Measurements from ENCODE around the gene ZNF529.
"Not testable (repeated sequence)": the region's sequence is repeated elsewhere in the genome, so short reads cannot be mapped to it uniquely, and the experiment has no call there.

ZNF529 gene

GRCh38 chr19:36573020-36573894 is at the start of gene ZNF529:
Gene ZNF529, minus strand, starts transcription at chr19:36573292. Its CDS starts 946 bp downstream, at chr19:36572346.
- DNase-seq (ENCODE audit: low read depth in 2 of 2) = peak; percentile 60 to 61

GRCh38 chr19:36605877-36606478 is 32.9 kb upstream of the ZNF529 start:
- DNase-seq (ENCODE audit: low read depth in 2 of 2) = peak in 1 of 2 donors; percentile 2

- DNase-seq (ENCODE audit: low read depth in 2 of 2) = peak; percentile 85 to 93
Observed at GRCh38 chr19:36605101-36605876, 32.2 kb upstream of the ZNF529 start, which contains the start of gene ZNF382. Gene ZNF382, plus strand, starts transcription at chr19:36605313. Its CDS starts 4,602 bp downstream, at chr19:36609915.

GRCh38 chr19:36604656-36605100 is 31.6 kb upstream of the ZNF529 start:
- peak; percentile 78 to 85 for DNase-seq (ENCODE audit: low read depth in 2 of 2)

GRCh38 chr19:36602681-36603080 is 29.6 kb upstream of the ZNF529 start:
- DNase-seq (ENCODE audit: low read depth in 2 of 2) = not testable (repeated sequence)

- no peak for DNase-seq (ENCODE audit: low read depth in 2 of 2)
Observed at GRCh38 chr19:36579255-36579654, 6.2 kb upstream of the ZNF529 start.

GRCh38 chr19:36577271-36577996 is 4.3 kb upstream of the ZNF529 start:
- no peak for DNase-seq (ENCODE audit: low read depth in 2 of 2)

GRCh38 chr19:36574741-36575140 is 1.6 kb upstream of the ZNF529 start:
- DNase-seq (ENCODE audit: low read depth in 2 of 2) = no peak

GRCh38 chr19:36573895-36574720 is 1.0 kb upstream of the ZNF529 start:
- DNase-seq (ENCODE audit: low read depth in 2 of 2) = no peak

GRCh38 chr19:36572593-36573019 is 486 bp downstream of the ZNF529 start:
- no peak for DNase-seq (ENCODE audit: low read depth in 2 of 2)

GRCh38 chr19:36564391-36564790 is 8.7 kb downstream of the ZNF529 start:
- no peak for DNase-seq (ENCODE audit: low read depth in 2 of 2)

- no peak for DNase-seq (ENCODE audit: low read depth in 2 of 2)
Observed at GRCh38 chr19:36547001-36547732, 25.9 kb downstream of the ZNF529 start.

- peak in 1 of 2 donors; percentile 6 for DNase-seq (ENCODE audit: low read depth in 2 of 2)
Observed at GRCh38 chr19:36528921-36529518, 44.1 kb downstream of the ZNF529 start.

- DNase-seq (ENCODE audit: low read depth in 2 of 2) = peak; percentile 87 to 89
Observed at GRCh38 chr19:36528194-36528920, 44.7 kb downstream of the ZNF529 start, which contains the start of gene ZNF260. Gene ZNF260, minus strand, starts transcription at chr19:36528271. Its CDS starts 13,033 bp downstream, at chr19:36515238.

- DNase-seq (ENCODE audit: low read depth in 2 of 2) = no peak
Observed at GRCh38 chr19:36527873-36528193, 45.3 kb downstream of the ZNF529 start.

GRCh38 chr19:36527341-36527740 is 45.8 kb downstream of the ZNF529 start:
- no peak for DNase-seq (ENCODE audit: low read depth in 2 of 2)

GRCh38 chr19:36526581-36526980 is 46.5 kb downstream of the ZNF529 start:
- no peak for DNase-seq (ENCODE audit: low read depth in 2 of 2)

GRCh38 chr19:36524617-36525016 is 48.5 kb downstream of the ZNF529 start:
- no peak for DNase-seq (ENCODE audit: low read depth in 2 of 2)
